ENCODE data around the gene HLA-B.
A peak's percentile ranks its signal among the peaks of the same experiment; 100 is the strongest.

HLA-B gene

GRCh38 chr6:31396422-31397152 lies 39.6 kb upstream of the HLA-B start:
- no peaks in the 10 kb centered on the region for H4K20me1 ChIP-seq (ENCODE audit: insufficient read depth, low read length)
- H3K36me3 ChIP-seq (ENCODE audit: insufficient read depth, low read length) = no peaks in the 10 kb centered on the region; the same call in 1 of the 2 replicates
- no peaks in the 10 kb centered on the region for H3K79me2 ChIP-seq (ENCODE audit: insufficient read depth, low read length)
- peaks cover 19% of the 10 kb centered on the region for H3K4me1 ChIP-seq (ENCODE audit: insufficient read depth, low read length, severe bottlenecking)
- H3K9me2 ChIP-seq (ENCODE audit: low read depth, low read length) = no peaks in the 10 kb centered on the region
- TF ChIP-seq, protein P1, sequence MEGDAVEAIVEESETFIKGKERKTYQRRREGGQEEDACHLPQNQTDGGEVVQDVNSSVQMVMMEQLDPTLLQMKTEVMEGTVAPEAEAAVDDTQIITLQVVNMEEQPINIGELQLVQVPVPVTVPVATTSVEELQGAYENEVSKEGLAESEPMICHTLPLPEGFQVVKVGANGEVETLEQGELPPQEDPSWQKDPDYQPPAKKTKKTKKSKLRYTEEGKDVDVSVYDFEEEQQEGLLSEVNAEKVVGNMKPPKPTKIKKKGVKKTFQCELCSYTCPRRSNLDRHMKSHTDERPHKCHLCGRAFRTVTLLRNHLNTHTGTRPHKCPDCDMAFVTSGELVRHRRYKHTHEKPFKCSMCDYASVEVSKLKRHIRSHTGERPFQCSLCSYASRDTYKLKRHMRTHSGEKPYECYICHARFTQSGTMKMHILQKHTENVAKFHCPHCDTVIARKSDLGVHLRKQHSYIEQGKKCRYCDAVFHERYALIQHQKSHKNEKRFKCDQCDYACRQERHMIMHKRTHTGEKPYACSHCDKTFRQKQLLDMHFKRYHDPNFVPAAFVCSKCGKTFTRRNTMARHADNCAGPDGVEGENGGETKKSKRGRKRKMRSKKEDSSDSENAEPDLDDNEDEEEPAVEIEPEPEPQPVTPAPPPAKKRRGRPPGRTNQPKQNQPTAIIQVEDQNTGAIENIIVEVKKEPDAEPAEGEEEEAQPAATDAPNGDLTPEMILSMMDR (IDR thresholded peaks at IDR 0.05; ENCODE audit: low read length) = peak; percentile 69
- no peak for TF ChIP-seq EZH2 (IDR thresholded peaks at IDR 0.05; ENCODE audit: borderline replicate concordance, low read length)
- no peaks in the 10 kb centered on the region for H3K9me3 ChIP-seq (ENCODE audit: low read length)
- H3F3A ChIP-seq (ENCODE audit: insufficient read depth, low read length) = no peaks in the 10 kb centered on the region
- H2AFZ ChIP-seq (ENCODE audit: low read length) = no peak overlapping the region
- no peaks in the 10 kb centered on the region for H3K27me3 ChIP-seq (ENCODE audit: insufficient read depth, low read length)
- no peak overlapping the region for H3K27ac ChIP-seq (ENCODE audit: low read depth, low read length, poor library complexity, severe bottlenecking)
- H3K9ac ChIP-seq (ENCODE audit: low read length) = no peak overlapping the region
- H3K4me3 ChIP-seq (ENCODE audit: low read depth, low read length, poor library complexity, severe bottlenecking) = no peak overlapping the region
- no peak overlapping the region for H3K4me2 ChIP-seq (ENCODE audit: low read length)

- no peak overlapping the region for H3K4me2 ChIP-seq (ENCODE audit: low read length)
- no peak overlapping the region for H3K4me3 ChIP-seq (ENCODE audit: low read depth, low read length, poor library complexity, severe bottlenecking)
- H3K79me2 ChIP-seq (ENCODE audit: insufficient read depth, low read length) = no peaks in the 10 kb centered on the region
- no peak overlapping the region for H3K9ac ChIP-seq (ENCODE audit: low read length)
- H3F3A ChIP-seq (ENCODE audit: insufficient read depth, low read length) = no peaks in the 10 kb centered on the region
- H4K20me1 ChIP-seq (ENCODE audit: insufficient read depth, low read length) = no peaks in the 10 kb centered on the region
- no peaks in the 10 kb centered on the region; the same call in 1 of the 2 replicates for H3K36me3 ChIP-seq (ENCODE audit: insufficient read depth, low read length)
- H3K27ac ChIP-seq (ENCODE audit: low read depth, low read length, poor library complexity, severe bottlenecking) = no peak overlapping the region
- TF ChIP-seq EZH2 (IDR thresholded peaks at IDR 0.05; ENCODE audit: borderline replicate concordance, low read length) = no peak
- TF ChIP-seq, protein P1 (IDR thresholded peaks at IDR 0.05; ENCODE audit: low read length) = no peak
- no peaks in the 10 kb centered on the region for H3K27me3 ChIP-seq (ENCODE audit: insufficient read depth, low read length)
- peaks cover 11% of the 10 kb centered on the region for H3K4me1 ChIP-seq (ENCODE audit: insufficient read depth, low read length, severe bottlenecking)
- H3K9me2 ChIP-seq (ENCODE audit: low read depth, low read length) = no peaks in the 10 kb centered on the region
- no peak overlapping the region for H2AFZ ChIP-seq (ENCODE audit: low read length)
- H3K9me3 ChIP-seq (ENCODE audit: low read length) = no peaks in the 10 kb centered on the region
Observed at GRCh38 chr6:31395832-31396231, 38.9 kb upstream of the HLA-B start.

DNA sequence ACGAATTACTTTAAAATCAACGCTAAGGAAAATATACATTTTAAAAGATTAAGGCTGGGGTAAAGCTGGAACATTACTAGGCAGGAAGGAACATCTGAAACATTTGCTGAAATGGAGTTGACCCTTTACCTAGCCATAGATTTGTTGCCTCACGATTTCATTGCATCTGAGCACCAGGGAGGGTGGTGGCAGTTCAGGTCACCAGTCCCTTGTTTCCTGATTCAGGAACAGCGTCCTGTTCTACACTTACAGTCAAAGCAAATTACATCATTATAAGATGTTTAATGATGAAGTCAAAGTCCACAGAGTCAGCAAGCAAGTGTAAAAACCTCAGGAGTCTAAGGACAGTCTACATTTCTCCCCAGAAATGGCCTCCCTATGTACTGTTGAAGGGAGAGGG lies 37.4 kb upstream of the HLA-B start:
- Histone ChIP-seq H4K20me1 (ENCODE audit: insufficient read depth, low read length) (no peaks in the 10 kb centered on the region), H3K9me2 (ENCODE audit: low read depth, low read length) (no peaks in the 10 kb centered on the region), H3K4me2 (ENCODE audit: low read length) (no peak overlapping the region), H3K27ac (ENCODE audit: low read depth, low read length, poor library complexity, severe bottlenecking) (no peak overlapping the region), H3K4me1 (ENCODE audit: insufficient read depth, low read length, severe bottlenecking) (no peaks in the 10 kb centered on the region), H3K27me3 (ENCODE audit: insufficient read depth, low read length) (no peaks in the 10 kb centered on the region), H2AFZ (ENCODE audit: low read length) (no peak overlapping the region), H3K4me3 (ENCODE audit: low read depth, low read length, poor library complexity, severe bottlenecking) (no peak overlapping the region), H3K9me3 (ENCODE audit: low read length) (no peaks in the 10 kb centered on the region), H3K79me2 (ENCODE audit: insufficient read depth, low read length) (no peaks in the 10 kb centered on the region), H3F3A (ENCODE audit: insufficient read depth, low read length) (no peaks in the 10 kb centered on the region), H3K36me3 (ENCODE audit: insufficient read depth, low read length) (no peaks in the 10 kb centered on the region; the same call in 1 of the 2 replicates), H3K9ac (ENCODE audit: low read length) (no peak overlapping the region)
- no peak for TF ChIP-seq EZH2 (IDR thresholded peaks at IDR 0.05; ENCODE audit: borderline replicate concordance, low read length)
- TF ChIP-seq, protein P1 (IDR thresholded peaks at IDR 0.05; ENCODE audit: low read length) = no peak

Measured in OCI-LY1 (cell line).